ENCODE results near the gene DUOXA2. TPM values are rescaled to one million over a fixed set of nuclear protein-coding genes. Genes with fewer than 3 reads are reported as not detected.

DUOXA2 gene
- total and polyA plus RNA-seq, 2 donors from 2014 or later = 0.37 TPM; not detected in 1

DNA sequence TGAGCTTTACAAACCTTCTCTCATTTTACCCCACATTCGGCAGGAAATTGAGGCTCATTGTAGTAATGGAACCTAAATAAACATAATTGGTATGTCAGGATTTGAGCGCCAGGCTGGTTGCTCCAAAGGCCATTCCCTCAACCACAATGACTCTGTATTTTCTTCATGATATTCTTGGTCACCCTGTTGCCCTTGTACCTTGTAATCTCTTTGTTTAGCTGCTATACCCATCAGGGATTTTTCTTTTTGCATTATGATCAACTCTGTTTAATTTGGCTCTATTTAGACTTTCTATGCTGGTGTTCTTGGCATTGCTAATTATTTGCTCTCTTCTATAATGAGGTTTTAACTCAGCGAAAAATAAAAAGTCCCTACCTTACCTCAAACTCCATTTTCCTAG lies 30.0 kb upstream of the DUOXA2 start:
- H3K27ac ChIP-seq (ENCODE audit: low read depth in 2 of 2, low read length in 2 of 2) = no peak overlapping the region
- H3K36me3 ChIP-seq (ENCODE audit: control insufficient read depth in 2 of 3, insufficient read depth in 3 of 3, low read length in 3 of 3) = no peaks in the 10 kb centered on the region
- H3K4me1 ChIP-seq (ENCODE audit: control insufficient read depth in 2 of 3, insufficient read depth in 2 of 3, low read depth in 1 of 3, low read length in 3 of 3) = no peaks in the 10 kb centered on the region
- no peak overlapping the region for H3K9ac ChIP-seq (ENCODE audit: low read length in 3 of 3)
- H3K4me3 ChIP-seq (ENCODE audit: low read length in 3 of 3) = no peak overlapping the region
- FAIRE-seq (no peak), DNase-seq (no peak)
- no peaks in the 10 kb centered on the region for H3K27me3 ChIP-seq (ENCODE audit: control insufficient read depth, insufficient read depth, low read length)
- H3K9me3 ChIP-seq (ENCODE audit: control insufficient read depth in 2 of 3, insufficient read depth in 1 of 3, low read length in 3 of 3) = no peaks in the 10 kb centered on the region
- TF ChIP-seq, protein P1, sequence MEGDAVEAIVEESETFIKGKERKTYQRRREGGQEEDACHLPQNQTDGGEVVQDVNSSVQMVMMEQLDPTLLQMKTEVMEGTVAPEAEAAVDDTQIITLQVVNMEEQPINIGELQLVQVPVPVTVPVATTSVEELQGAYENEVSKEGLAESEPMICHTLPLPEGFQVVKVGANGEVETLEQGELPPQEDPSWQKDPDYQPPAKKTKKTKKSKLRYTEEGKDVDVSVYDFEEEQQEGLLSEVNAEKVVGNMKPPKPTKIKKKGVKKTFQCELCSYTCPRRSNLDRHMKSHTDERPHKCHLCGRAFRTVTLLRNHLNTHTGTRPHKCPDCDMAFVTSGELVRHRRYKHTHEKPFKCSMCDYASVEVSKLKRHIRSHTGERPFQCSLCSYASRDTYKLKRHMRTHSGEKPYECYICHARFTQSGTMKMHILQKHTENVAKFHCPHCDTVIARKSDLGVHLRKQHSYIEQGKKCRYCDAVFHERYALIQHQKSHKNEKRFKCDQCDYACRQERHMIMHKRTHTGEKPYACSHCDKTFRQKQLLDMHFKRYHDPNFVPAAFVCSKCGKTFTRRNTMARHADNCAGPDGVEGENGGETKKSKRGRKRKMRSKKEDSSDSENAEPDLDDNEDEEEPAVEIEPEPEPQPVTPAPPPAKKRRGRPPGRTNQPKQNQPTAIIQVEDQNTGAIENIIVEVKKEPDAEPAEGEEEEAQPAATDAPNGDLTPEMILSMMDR (IDR thresholded peaks at IDR 0.05; ENCODE audit: borderline replicate concordance, extremely low read depth, insufficient read depth) = no peak
- intact Hi-C loops (cut with DNase I) = no loop called here

DNA sequence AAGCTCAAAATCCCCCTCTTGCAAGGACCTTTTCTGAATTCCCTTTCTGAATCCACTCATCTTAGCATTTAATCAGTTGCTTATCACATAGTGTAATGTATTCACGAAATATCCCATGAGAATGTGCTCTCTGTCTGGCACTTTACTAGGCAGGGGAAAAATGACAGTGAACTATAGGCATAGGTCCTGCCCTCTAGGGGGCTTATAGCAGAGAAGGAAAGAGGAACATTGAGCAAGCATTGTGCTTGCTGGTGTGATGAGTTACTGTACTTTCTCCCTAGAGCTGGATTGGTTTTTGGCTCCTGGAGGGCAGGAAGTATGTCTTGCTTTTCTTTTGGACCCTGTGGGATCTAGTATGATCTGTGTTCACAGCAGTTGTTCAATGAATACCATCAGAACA lies 26.6 kb upstream of the DUOXA2 start:
- intact Hi-C loops (cut with DNase I) = no loop called here
- Histone ChIP-seq H3K36me3 (ENCODE audit: control insufficient read depth in 2 of 3, insufficient read depth in 3 of 3, low read length in 3 of 3) (no peaks in the 10 kb centered on the region), H3K4me3 (ENCODE audit: low read length in 3 of 3) (no peak overlapping the region), H3K27me3 (ENCODE audit: control insufficient read depth, insufficient read depth, low read length) (no peaks in the 10 kb centered on the region), H3K9ac (ENCODE audit: low read length in 3 of 3) (no peak overlapping the region), H3K4me1 (ENCODE audit: control insufficient read depth in 2 of 3, insufficient read depth in 2 of 3, low read depth in 1 of 3, low read length in 3 of 3) (no peaks in the 10 kb centered on the region), H3K9me3 (ENCODE audit: control insufficient read depth in 2 of 3, insufficient read depth in 1 of 3, low read length in 3 of 3) (no peaks in the 10 kb centered on the region), H3K27ac (ENCODE audit: low read depth in 2 of 2, low read length in 2 of 2) (no peak overlapping the region)
- TF ChIP-seq, protein P1 (IDR thresholded peaks at IDR 0.05; ENCODE audit: borderline replicate concordance, extremely low read depth, insufficient read depth) = no peak
- FAIRE-seq = no peak
- no peak for DNase-seq

DNA sequence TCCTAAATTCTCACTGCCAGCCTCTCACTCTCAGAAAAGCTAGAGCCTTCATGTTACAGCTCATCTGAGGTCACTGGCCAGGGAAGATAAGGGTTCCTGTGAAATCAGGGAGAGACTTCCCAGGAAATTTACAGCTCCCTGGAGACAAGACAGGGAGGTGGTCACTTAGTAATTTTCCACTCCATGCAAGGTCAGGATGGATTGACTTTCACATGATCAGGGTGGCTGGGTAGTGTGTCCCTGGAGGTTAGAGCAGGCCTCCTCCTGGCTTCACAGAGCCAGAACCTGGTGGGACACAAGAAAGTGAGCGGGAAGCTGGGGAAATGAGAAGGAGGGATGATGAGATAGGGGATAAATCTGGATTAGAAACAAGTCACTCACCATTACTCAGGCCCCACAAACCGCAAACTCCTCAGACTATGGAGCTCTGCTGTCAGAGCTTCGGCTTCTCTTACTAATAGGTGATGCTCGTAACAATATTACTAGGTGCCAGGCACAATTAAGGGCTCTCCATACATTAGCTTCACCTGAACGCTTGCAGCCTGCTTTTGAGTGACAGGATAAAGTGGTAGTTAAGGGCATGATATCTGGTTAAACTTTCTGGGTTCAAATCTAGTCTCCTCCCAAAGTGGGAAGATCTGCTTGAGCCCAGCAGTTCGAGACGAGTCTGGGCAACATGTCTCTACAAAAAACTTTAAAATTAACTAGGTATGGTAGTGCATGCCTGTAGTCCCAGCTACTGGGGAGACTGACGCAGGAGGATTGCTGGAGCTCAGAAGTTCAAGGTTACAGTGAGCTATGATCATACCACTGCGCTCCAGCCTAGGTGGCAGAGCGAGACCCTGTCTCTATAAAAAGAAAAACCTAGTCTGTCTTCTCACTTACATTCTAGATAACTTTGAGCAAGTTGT lies 25.1 kb upstream of the DUOXA2 start:
- no peak for DNase-seq
- Histone ChIP-seq H3K9me3 (ENCODE audit: control insufficient read depth in 2 of 3, insufficient read depth in 1 of 3, low read length in 3 of 3) (no peaks in the 10 kb centered on the region), H3K9ac (ENCODE audit: low read length in 3 of 3) (no peak overlapping the region), H3K36me3 (ENCODE audit: control insufficient read depth in 2 of 3, insufficient read depth in 3 of 3, low read length in 3 of 3) (no peaks in the 10 kb centered on the region), H3K27ac (ENCODE audit: low read depth in 2 of 2, low read length in 2 of 2) (no peak overlapping the region), H3K4me3 (ENCODE audit: low read length in 3 of 3) (no peak overlapping the region), H3K27me3 (ENCODE audit: control insufficient read depth, insufficient read depth, low read length) (no peaks in the 10 kb centered on the region), H3K4me1 (ENCODE audit: control insufficient read depth in 2 of 3, insufficient read depth in 2 of 3, low read depth in 1 of 3, low read length in 3 of 3) (no peaks in the 10 kb centered on the region)
- intact Hi-C loops (cut with DNase I) = no loop called here
- TF ChIP-seq, protein P1 (IDR thresholded peaks at IDR 0.05; ENCODE audit: borderline replicate concordance, extremely low read depth, insufficient read depth) = no peak
- FAIRE-seq = no peak
